Gastrocnemius medialis (tissue), 4 donors: Measurements from ENCODE around the gene FUZ. TPM values are rescaled to one million over a fixed set of nuclear protein-coding genes. Genes with fewer than 3 reads are reported as not detected.

Source experiments
- ATAC-seq, 2 donors: fragments of 150-250 bp; one replicate each; pipeline ENCODE4 v1.9.1; 2016
- DNase-seq, 2 donors: peaks; one replicate each; pipeline ENCODE4 v3.0.0-alpha.2; 2019
- H3K27ac ChIP-seq, 4 donors: fragments of 200-600 bp; sonication (generic); 1 replicate in 1 of 4; 2 replicates in 3 of 4; pipeline ENCODE4 v1.5.1; 2016 to 2018; ENCODE audit warnings: mild to moderate bottlenecking in 2 of 4, moderate library complexity in 1 of 4
- H3K27me3 ChIP-seq, 3 donors: fragments of 200-600 bp; sonication (generic) in 2 of 3; 1 replicate in 1 of 3; 2 replicates in 2 of 3; pipeline versions ENCODE4 v1.5.1 to v1.6.0; 2016 to 2019; ENCODE audit warnings: mild to moderate bottlenecking in 1 of 3, moderate library complexity in 1 of 3
- H3K36me3 ChIP-seq, 2 donors: fragments of 200-600 bp; sonication (generic) in 1 of 2; one replicate each; pipeline ENCODE4 v1.5.1; 2017 to 2018
- H3K4me1 ChIP-seq, 2 donors: fragments of 200-600 bp; sonication (generic) in 1 of 2; one replicate each; pipeline ENCODE4 v1.5.1; 2016 to 2017; ENCODE audit warnings: mild to moderate bottlenecking in 2 of 2
- H3K4me3 ChIP-seq, 4 donors: fragments of 200-600 bp; sonication (generic) in 3 of 4; 1 replicate in 1 of 4; 2 replicates in 3 of 4; pipeline ENCODE4 v1.5.1; 2016 to 2019; ENCODE audit warnings: mild to moderate bottlenecking in 2 of 4
- H3K9me3 ChIP-seq, 3 donors: fragments of 200-600 bp; sonication (generic) in 2 of 3; 1 replicate in 1 of 3; 2 replicates in 2 of 3; pipeline ENCODE4 v1.5.1; 2016 to 2019
- POLR2A ChIP-seq, 2 donors: fragments of 450-650 bp; IDR thresholded peaks; one replicate each; pipeline ENCODE4 v1.6.1; 2017; ENCODE audit warnings: antibody characterized with exemption in 2 of 2, mild to moderate bottlenecking in 2 of 2, moderate library complexity in 2 of 2
- in situ Hi-C, 4 donors: fragments of 200-750 bp; cut with MboI; loops; one replicate each; pipeline versions ENCODE4 v1.15.0 to v1.8.0; 2017; ENCODE audit warnings: low sequenced_read_pairs in 4 of 4
- intact Hi-C: fragments of 100-400 bp; cut with DNase I; formaldehyde crosslinking; loops from one replicate; pipeline ENCODE4 v1.15.1; 2023; ENCODE audit warnings: low total_unique reads
- total RNA-seq, 4 donors: library from RNA; depleted of rRNA; stranded (reverse); fragments of >200 nt; gene quantifications; one replicate each; pipeline versions ENCODE4 v1.1.0 to v1.2.3, GENCODE V29; 2016
- TF ChIP-seq, protein P1 (sequence below), 5 experiments: fragments of 450-650 bp in 3 of 5; fragments of 200-600 bp in 2 of 5; sonication (generic) in 2 of 5; IDR thresholded peaks in 4 of 5; conservative IDR thresholded peaks in 1 of 5; 1 replicate in 4 of 5; 2 replicates in 1 of 5; pipeline ENCODE4 v1.5.1; 2016 to 2019; ENCODE audit warnings: antibody characterized with exemption in 5 of 5, mild to moderate bottlenecking in 3 of 5, moderate library complexity in 3 of 5

Gene FUZ
- total RNA-seq, 4 donors from 2014 or later: 14.2 to 35.5 (median 26.0) TPM

DNA sequence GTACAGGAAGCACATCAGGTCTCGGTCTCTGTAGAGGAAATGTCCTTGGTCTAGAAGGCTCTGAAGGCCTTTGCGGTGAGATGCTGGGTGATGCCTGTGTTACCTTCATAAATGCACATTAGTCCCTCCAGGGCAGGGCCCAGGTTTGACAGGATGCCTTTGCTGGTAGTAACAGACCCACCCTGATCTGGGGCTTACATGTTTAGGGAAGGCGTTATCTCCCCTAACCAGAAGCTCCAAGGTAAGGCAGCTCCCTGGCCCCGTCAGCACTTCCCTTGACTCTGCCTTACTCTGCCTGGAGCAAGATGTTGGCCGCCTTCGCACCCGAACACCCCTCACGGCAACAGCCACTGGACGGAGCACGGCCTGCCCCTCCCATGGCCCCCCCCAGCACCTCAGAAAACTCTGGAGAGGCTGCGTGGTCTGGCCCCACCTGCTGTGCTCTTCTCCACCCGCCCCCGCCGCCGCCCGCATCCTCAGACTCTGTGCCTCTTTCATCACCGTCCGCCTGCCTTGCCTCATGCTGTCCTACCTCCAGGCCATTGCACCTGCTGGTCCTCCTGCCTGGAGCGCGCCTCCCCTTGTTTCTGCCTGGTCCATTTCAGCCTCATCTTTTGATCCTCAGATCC, 37.2 kb downstream of the FUZ start:
- intact Hi-C loops (no loop called here), in situ Hi-C loops (no loop called here)
- no peak overlapping the region for H3K4me3 ChIP-seq
- DNase-seq (no peak), ATAC-seq (no peak)
- TF ChIP-seq POLR2A (IDR thresholded peaks at IDR 0.05): no peak
- TF ChIP-seq, protein P1, sequence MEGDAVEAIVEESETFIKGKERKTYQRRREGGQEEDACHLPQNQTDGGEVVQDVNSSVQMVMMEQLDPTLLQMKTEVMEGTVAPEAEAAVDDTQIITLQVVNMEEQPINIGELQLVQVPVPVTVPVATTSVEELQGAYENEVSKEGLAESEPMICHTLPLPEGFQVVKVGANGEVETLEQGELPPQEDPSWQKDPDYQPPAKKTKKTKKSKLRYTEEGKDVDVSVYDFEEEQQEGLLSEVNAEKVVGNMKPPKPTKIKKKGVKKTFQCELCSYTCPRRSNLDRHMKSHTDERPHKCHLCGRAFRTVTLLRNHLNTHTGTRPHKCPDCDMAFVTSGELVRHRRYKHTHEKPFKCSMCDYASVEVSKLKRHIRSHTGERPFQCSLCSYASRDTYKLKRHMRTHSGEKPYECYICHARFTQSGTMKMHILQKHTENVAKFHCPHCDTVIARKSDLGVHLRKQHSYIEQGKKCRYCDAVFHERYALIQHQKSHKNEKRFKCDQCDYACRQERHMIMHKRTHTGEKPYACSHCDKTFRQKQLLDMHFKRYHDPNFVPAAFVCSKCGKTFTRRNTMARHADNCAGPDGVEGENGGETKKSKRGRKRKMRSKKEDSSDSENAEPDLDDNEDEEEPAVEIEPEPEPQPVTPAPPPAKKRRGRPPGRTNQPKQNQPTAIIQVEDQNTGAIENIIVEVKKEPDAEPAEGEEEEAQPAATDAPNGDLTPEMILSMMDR (IDR thresholded peaks at IDR 0.05 in 4 of 5, conservative IDR thresholded peaks at IDR 0.05 in 1 of 5): no peak
- H3K4me1 ChIP-seq: no peaks in the 10 kb centered on the region
- no peak overlapping the region for H3K27ac ChIP-seq
- H3K27me3 ChIP-seq: no peaks in the 10 kb centered on the region
- no peaks in the 10 kb centered on the region for H3K9me3 ChIP-seq
- H3K36me3 ChIP-seq: no peaks in the 10 kb centered on the region

DNA sequence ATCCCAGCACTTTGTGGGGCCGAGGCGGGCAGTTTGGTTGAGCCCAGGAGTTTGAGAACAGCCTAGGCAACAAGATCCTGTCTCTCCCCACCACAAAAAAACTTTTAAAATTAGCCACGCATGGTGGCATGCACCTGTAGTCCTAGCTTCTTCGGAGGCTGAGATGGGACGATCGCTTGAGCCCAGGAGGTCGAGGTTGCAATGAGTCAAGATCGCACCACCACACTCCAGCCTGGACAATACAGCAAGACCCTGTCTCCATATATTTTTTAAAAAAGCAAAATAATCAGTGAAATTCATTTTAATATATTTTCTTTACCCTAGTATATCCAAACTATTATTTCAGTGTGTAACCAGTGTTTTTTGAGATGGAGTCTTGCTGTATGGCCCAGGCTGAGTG, 38.1 kb downstream of the FUZ start:
- in situ Hi-C loops (no loop called here), intact Hi-C loops (no loop called here)
- Histone ChIP-seq H3K27ac (no peak overlapping the region), H3K27me3 (no peaks in the 10 kb centered on the region), H3K36me3 (no peaks in the 10 kb centered on the region), H3K4me1 (no peaks in the 10 kb centered on the region), H3K4me3 (no peak overlapping the region), H3K9me3 (no peaks in the 10 kb centered on the region)
- no peak for ATAC-seq
- no peak for TF ChIP-seq POLR2A (IDR thresholded peaks at IDR 0.05)
- TF ChIP-seq, protein P1 (IDR thresholded peaks at IDR 0.05 in 4 of 5, conservative IDR thresholded peaks at IDR 0.05 in 1 of 5): no peak
- DNase-seq: no peak

DNA sequence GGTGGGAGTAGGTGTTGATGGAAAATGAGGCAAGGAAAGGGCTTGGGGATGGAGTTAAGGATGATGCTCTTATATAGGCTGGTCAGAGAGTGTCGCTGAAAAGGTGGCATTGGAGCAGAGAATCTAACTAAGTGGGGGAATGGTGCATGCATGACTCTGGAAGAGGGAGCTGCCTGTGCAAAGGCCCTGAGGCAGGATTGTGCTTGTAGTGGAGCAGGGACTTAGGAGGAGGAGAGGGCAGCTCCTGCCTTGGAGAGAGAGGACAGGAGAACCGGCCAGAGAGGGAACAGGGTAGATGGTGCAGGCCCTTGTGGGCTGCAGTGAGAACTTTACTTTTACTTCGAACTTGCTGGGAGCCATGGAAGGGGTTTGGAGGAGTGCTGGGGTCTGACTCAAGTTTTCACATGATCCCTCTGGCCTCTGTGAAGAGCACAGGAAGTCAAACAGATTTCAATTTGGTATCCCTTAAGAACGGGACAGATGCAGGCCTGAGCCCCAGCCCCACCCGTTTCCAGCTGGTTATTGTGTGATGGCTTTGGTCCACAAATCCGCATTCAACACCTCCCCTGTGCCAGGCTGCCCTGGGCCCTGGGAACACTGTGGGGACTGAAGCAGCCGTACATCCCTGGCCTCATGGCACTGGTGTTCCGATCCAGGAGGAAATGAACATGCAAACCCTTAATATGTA, 39.3 kb downstream of the FUZ start:
- DNase-seq (no peak), ATAC-seq (no peak)
- Histone ChIP-seq H3K9me3 (no peaks in the 10 kb centered on the region), H3K4me3 (no peak overlapping the region), H3K4me1 (peaks cover 0 to under 1% of the 10 kb centered on the region in 2 donors), H3K27ac (no peak overlapping the region), H3K27me3 (no peaks in the 10 kb centered on the region), H3K36me3 (no peaks in the 10 kb centered on the region)
- intact Hi-C loops: no loop called here
- in situ Hi-C loops: no loop called here
- TF ChIP-seq POLR2A (IDR thresholded peaks at IDR 0.05): no peak
- TF ChIP-seq, protein P1 (IDR thresholded peaks at IDR 0.05 in 4 of 5, conservative IDR thresholded peaks at IDR 0.05 in 1 of 5): no peak

DNA sequence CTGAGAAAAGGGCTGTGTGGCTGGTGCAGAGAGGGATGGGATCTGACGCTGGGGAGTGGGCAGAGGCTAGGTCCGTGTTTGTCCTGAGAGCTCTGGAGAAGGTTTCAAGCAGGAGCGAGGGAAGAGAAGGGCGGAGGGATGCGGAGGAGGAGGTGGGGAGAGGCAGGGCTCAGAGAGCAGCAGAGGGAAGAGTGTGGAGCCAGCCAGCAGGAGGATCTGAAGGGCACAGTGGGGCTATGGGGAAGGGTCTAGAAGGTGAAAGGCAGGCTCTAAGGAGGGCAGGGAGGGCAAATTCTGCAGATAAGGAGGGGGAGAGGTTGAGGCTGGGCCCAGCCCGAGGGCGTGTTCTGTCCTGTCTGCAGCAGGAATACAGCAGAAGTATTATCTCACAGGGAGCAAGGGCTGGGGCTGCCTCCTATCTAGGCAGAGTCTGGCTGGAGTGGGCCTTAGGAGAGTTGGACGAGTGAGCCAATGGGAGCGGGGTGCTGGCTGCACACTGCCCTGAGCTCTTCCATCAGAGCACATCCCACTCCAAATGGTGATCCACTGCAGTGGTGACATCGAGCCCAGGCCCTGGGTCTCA, 40.2 kb downstream of the FUZ start:
- Histone ChIP-seq H3K9me3 (no peaks in the 10 kb centered on the region), H3K27ac (no peak overlapping the region), H3K4me1 (peaks cover 6 to 10% of the 10 kb centered on the region in 2 donors), H3K36me3 (no peaks in the 10 kb centered on the region), H3K4me3 (no peak overlapping the region), H3K27me3 (no peaks in the 10 kb centered on the region)
- no peak for TF ChIP-seq POLR2A (IDR thresholded peaks at IDR 0.05)
- TF ChIP-seq, protein P1 (IDR thresholded peaks at IDR 0.05 in 4 of 5, conservative IDR thresholded peaks at IDR 0.05 in 1 of 5): no peak
- intact Hi-C loops: no loop called here
- no peak for ATAC-seq
- in situ Hi-C loops: no loop called here
- no peak for DNase-seq
